Right lobe of liver (tissue), 6 donors: ENCODE measurements around the gene PRR22. TPM values are rescaled to one million over a fixed set of nuclear protein-coding genes. Genes with fewer than 3 reads are reported as not detected.
A peak's percentile ranks its signal among the peaks of the same experiment; 100 is the strongest.

Experiments used
- ATAC-seq, 4 donors: fragments of 200-7000 bp; cut with Tn5 transposase; one replicate each; pipeline ENCODE4 v1.9.1; 2020; ENCODE audit warnings: mild to moderate bottlenecking in 4 of 4, moderate library complexity in 4 of 4
- DNase-seq, 3 donors: peaks; one replicate each; pipeline ENCODE4 v3.0.0-alpha.2; 2020
- H3K27ac ChIP-seq, 3 donors: fragments of 200-600 bp; one replicate each; pipeline ENCODE4 v1.8.0; 2022
- H3K27me3 ChIP-seq, 2 donors: fragments of 200-600 bp; one replicate each; pipeline ENCODE4 v1.8.0; 2022
- H3K36me3 ChIP-seq, 4 donors: fragments of 200-600 bp; sonication (generic) in 1 of 4; one replicate each; pipeline versions ENCODE4 v1.5.1 to v1.8.0; 2017 to 2022; ENCODE audit warnings: control low read depth in 1 of 4
- H3K4me1 ChIP-seq, 4 donors: fragments of 200-600 bp; sonication (generic) in 1 of 4; one replicate each; pipeline versions ENCODE4 v1.5.1 to v1.8.0; 2017 to 2022; ENCODE audit warnings: control low read depth in 1 of 4
- H3K4me3 ChIP-seq, 3 donors: fragments of 200-600 bp; one replicate each; pipeline ENCODE4 v1.8.0; 2022
- H3K9me3 ChIP-seq, 4 donors: fragments of 200-600 bp; sonication (generic) in 1 of 4; one replicate each; pipeline versions ENCODE4 v1.5.1 to v1.8.0; 2017 to 2022; ENCODE audit warnings: control low read depth in 1 of 4
- POLR2A ChIP-seq: fragments of 450-650 bp; IDR thresholded peaks from one replicate; pipeline ENCODE4 v1.6.1; 2017; ENCODE audit warnings: antibody characterized with exemption, mild to moderate bottlenecking
- WGBS: methylation state at CpG from one replicate; pipeline ENCODE4 v1.1.6; 2018; ENCODE audit warnings: low coverage, low lambda C conversion rate; ENCODE audit not compliant: insufficient coverage; ENCODE audit errors: missing lambda C conversion rate; 5-methylcytosine and 5-hydroxymethylcytosine counted together
- intact Hi-C, 2 donors: fragments of 100-400 bp; cut with DNase I; formaldehyde crosslinking; loops; one replicate each; pipeline versions ENCODE4 v1.11.2 to v1.14.1; 2022
- total RNA-seq, 6 experiments: library from RNA; depleted of rRNA in 2 of 6; stranded (reverse); fragments of >200 nt in 2 of 6; fragmentation: NEBNext Ultra II Directional in 3 of 6; extraction: Animal tissue kit (Norgen Biotek cat#: 25700) in 3 of 6; gene quantifications; one replicate each; pipeline versions ENCODE4 v1.1.0 to v1.2.4, GENCODE V29; 2016 to 2023
- TF ChIP-seq, protein P1 (sequence below), 4 donors: fragments of 200-600 bp in 3 of 4; fragments of 450-650 bp in 1 of 4; IDR thresholded peaks; one replicate each; pipeline versions ENCODE4 v1.5.1 to v1.8.0; 2016 to 2022; ENCODE audit warnings: antibody characterized with exemption in 4 of 4, mild to moderate bottlenecking in 2 of 4
- donor health status: DM: no; HTN: yes; CAD: no.
- donor health status: DM: no; HTN: no; CAD: no.
- donor health status: DM: no; HTN: no; CAD: no.
- donor health status: DM: no; HTN: yes; CAD: no.
- donor health status: DM: no; HTN: yes; CAD: no.

PRR22 gene
- total RNA-seq, 6 experiments from 2014 or later, result 1.7 to 3.3 (median 2.1) TPM

- Histone ChIP-seq H3K9me3 (no peaks in the 10 kb centered on the region), H3K4me1 (peaks cover 0 to 16% (median 4%) of the 10 kb centered on the region in 4 donors), H3K36me3 (no peaks in the 10 kb centered on the region), H3K4me3 (peak overlapping the region in 2 of 3 donors; percentile 59 to 63), H3K27me3 (no peaks in the 10 kb centered on the region), H3K27ac (peak overlapping the region in 2 of 3 donors; percentile 31 to 83)
- 42% methylated on average over 9 of the region's 37 CpGs for WGBS
- ATAC-seq, result peak in 1 of 4 donors; percentile 0
- TF ChIP-seq POLR2A, result no peak
- TF ChIP-seq, protein P1, sequence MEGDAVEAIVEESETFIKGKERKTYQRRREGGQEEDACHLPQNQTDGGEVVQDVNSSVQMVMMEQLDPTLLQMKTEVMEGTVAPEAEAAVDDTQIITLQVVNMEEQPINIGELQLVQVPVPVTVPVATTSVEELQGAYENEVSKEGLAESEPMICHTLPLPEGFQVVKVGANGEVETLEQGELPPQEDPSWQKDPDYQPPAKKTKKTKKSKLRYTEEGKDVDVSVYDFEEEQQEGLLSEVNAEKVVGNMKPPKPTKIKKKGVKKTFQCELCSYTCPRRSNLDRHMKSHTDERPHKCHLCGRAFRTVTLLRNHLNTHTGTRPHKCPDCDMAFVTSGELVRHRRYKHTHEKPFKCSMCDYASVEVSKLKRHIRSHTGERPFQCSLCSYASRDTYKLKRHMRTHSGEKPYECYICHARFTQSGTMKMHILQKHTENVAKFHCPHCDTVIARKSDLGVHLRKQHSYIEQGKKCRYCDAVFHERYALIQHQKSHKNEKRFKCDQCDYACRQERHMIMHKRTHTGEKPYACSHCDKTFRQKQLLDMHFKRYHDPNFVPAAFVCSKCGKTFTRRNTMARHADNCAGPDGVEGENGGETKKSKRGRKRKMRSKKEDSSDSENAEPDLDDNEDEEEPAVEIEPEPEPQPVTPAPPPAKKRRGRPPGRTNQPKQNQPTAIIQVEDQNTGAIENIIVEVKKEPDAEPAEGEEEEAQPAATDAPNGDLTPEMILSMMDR (IDR thresholded peaks at IDR 0.05), result no peak
- intact Hi-C loops, result no loop called here
- no peak for DNase-seq
Measured at GRCh38 chr19:5827342-5827890, 42.9 kb upstream of the PRR22 start.

GRCh38 chr19:5826531-5827341 is 42.2 kb upstream of the PRR22 start:
- ATAC-seq, result peak; percentile 45 to 57 (median 48)
- Histone ChIP-seq H3K9me3 (no peaks in the 10 kb centered on the region), H3K36me3 (no peaks in the 10 kb centered on the region), H3K27me3 (no peaks in the 10 kb centered on the region), H3K27ac (peak overlapping the region in 2 of 3 donors; percentile 31 to 83), H3K4me3 (peak overlapping the region in 1 of 3 donors; percentile 63), H3K4me1 (peaks cover 0 to 22% (median 4%) of the 10 kb centered on the region in 4 donors)
- DNase-seq, result peak; percentile 90 to 95 (median 94)
- WGBS, result 12% methylated on average over 11 of the region's 24 CpGs
- TF ChIP-seq POLR2A, result no peak
- TF ChIP-seq, protein P1 (IDR thresholded peaks at IDR 0.05), result peak in 3 of 4 donors; percentile 30 to 47 (median 38)
- intact Hi-C loops, result no loop called here

- H3K4me1 ChIP-seq, result peaks cover 0 to 22% (median 4%) of the 10 kb centered on the region in 4 donors
- H3K36me3 ChIP-seq, result no peaks in the 10 kb centered on the region
- H3K9me3 ChIP-seq, result no peaks in the 10 kb centered on the region
- 80% methylated on average over 1 of the region's 21 CpGs for WGBS
- no peak for TF ChIP-seq POLR2A
- TF ChIP-seq, protein P1 (IDR thresholded peaks at IDR 0.05), result no peak
- DNase-seq, result no peak
- intact Hi-C loops, result no loop called here
- H3K27me3 ChIP-seq, result no peaks in the 10 kb centered on the region
- H3K27ac ChIP-seq, result no peak overlapping the region
- no peak overlapping the region for H3K4me3 ChIP-seq
- ATAC-seq, result no peak
Measured at GRCh38 chr19:5825178-5825577, 40.6 kb upstream of the PRR22 start.

- Histone ChIP-seq H3K36me3 (no peaks in the 10 kb centered on the region), H3K4me1 (peaks cover 0 to 22% (median 4%) of the 10 kb centered on the region in 4 donors), H3K27ac (no peak overlapping the region), H3K4me3 (no peak overlapping the region), H3K27me3 (no peaks in the 10 kb centered on the region), H3K9me3 (no peaks in the 10 kb centered on the region)
- TF ChIP-seq, protein P1 (IDR thresholded peaks at IDR 0.05), result no peak
- TF ChIP-seq POLR2A, result no peak
- intact Hi-C loops, result loop anchor here in 1 of 2 donors (5.0 kb wide), 1 partner anchor 73 kb away; no protein-coding TSS in a partner anchor
- ATAC-seq (no peak), DNase-seq (no peak)
- 90% methylated on average over 5 of the region's 10 CpGs for WGBS
Measured at GRCh38 chr19:5824751-5825150, 40.2 kb upstream of the PRR22 start.
